LNCAP (cell line): ENCODE measurements around the gene NT5DC4.

Experiments used
- TF ChIP-seq, protein P1 (sequence below): fragments of 450-650 bp; IDR thresholded peaks from 2 replicates; pipeline ENCODE4 v1.5.1; 2017; ENCODE audit warnings: mild to moderate bottlenecking

NT5DC4 gene

DNA sequence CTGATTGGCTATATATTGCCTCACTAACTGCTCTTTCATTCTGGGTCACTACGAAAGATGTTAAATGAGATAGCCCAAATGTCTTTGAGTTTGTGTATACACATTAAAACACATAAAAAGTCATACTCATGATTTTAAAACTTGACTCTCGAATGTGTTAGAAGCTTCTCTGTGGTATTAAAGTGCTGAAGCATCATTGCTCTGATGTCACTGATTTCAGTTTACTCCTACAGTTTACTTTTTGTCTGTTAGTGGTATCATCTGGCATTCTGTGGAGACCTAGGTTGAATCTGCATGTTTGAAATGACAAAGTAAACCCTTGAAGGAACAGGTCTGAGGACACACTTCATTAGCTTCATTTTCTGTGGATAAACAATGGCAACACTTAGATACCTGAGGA, 10.7 kb downstream of the NT5DC4 start:
- TF ChIP-seq, protein P1, sequence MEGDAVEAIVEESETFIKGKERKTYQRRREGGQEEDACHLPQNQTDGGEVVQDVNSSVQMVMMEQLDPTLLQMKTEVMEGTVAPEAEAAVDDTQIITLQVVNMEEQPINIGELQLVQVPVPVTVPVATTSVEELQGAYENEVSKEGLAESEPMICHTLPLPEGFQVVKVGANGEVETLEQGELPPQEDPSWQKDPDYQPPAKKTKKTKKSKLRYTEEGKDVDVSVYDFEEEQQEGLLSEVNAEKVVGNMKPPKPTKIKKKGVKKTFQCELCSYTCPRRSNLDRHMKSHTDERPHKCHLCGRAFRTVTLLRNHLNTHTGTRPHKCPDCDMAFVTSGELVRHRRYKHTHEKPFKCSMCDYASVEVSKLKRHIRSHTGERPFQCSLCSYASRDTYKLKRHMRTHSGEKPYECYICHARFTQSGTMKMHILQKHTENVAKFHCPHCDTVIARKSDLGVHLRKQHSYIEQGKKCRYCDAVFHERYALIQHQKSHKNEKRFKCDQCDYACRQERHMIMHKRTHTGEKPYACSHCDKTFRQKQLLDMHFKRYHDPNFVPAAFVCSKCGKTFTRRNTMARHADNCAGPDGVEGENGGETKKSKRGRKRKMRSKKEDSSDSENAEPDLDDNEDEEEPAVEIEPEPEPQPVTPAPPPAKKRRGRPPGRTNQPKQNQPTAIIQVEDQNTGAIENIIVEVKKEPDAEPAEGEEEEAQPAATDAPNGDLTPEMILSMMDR: no peak

DNA sequence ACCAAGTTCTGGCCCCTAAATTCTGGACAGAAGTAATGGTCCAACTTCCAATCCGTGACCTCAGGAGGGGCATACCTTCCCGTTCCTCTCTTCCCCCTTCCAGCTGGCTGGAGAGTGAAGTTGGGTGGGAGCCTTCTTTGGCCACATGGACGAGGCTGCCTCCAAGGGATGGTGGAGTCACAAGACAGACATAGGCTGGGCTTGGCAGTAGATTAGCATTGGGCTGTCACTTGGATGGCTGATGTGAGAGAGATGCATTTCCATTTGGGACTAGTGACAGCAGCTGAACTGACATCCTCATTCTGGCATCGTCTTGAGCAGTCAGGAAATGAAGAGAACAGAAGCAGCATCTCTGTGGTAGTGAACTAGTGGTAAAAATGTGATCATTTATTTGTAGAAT, 12.6 kb downstream of the NT5DC4 start:
- TF ChIP-seq, protein P1: no peak

DNA sequence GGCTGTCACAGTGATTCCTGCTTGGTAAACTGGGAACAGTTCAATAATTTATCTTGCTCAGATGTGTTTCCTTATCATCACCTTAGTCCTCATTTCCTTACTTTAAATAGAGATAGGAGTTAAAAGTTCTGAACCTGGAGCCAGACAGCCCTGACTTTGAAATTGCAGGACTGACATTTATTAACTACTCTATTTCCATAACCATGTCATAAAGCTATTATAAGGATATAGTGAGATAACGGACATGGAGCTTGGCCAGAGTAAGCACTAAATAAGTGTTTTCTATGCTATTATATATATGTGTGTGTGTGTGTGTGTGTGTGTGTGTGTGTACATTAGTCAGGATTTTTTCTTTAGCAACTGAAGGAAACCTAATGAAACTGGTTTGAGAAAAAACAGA, 13.1 kb downstream of the NT5DC4 start:
- TF ChIP-seq, protein P1: no peak

DNA sequence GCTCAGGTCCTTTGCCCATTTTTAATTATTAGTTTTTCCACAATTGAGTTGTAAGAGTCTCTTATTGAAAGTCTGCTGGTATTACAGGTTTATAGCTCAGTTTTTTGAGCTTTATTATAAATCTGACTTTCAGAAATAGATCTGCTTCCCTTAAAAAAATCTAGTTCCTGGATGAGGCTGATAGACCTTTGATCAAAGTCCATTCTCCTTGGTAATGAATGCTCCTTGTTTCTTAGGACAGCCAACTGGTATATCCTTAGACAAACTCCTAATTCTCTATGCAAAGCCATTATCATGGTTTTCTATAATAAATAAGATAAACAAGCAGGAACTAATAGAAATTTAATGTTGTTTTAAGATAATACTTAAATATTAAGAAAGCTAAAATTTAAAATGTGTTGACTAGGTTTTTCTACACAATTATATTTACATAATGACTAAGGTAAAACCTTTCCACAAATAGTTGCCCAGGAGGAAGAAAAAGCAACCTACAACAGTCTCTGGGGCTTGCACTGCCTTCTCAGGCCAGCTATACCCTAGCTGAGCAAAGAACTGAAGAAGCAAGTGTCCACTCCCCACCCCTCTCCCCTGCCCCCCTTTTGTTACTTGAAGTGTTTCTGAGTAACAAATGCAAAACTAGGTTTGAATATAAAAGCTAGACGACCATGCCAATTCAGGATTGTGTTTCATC, 16.9 kb downstream of the NT5DC4 start:
- TF ChIP-seq, protein P1: no peak

DNA sequence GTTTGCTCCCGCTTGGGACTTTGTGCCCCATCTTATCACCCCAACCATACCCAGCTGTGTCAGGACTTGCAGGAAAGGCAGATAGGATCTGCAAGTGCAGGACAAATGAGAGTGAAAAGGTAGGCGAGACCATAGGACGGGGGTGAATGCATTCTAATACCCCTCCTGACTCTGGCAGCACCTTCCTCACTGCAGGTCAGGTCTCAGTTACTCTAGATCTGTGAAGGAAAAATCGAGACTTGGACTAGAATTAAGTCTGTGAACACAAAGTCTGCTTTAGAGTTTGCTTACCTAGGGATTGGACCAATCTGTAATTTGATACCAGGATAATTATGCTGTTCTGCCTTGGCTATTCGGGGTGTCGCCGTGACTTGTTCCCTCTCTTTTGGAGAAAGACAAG, 19.7 kb downstream of the NT5DC4 start:
- TF ChIP-seq, protein P1: no peak

DNA sequence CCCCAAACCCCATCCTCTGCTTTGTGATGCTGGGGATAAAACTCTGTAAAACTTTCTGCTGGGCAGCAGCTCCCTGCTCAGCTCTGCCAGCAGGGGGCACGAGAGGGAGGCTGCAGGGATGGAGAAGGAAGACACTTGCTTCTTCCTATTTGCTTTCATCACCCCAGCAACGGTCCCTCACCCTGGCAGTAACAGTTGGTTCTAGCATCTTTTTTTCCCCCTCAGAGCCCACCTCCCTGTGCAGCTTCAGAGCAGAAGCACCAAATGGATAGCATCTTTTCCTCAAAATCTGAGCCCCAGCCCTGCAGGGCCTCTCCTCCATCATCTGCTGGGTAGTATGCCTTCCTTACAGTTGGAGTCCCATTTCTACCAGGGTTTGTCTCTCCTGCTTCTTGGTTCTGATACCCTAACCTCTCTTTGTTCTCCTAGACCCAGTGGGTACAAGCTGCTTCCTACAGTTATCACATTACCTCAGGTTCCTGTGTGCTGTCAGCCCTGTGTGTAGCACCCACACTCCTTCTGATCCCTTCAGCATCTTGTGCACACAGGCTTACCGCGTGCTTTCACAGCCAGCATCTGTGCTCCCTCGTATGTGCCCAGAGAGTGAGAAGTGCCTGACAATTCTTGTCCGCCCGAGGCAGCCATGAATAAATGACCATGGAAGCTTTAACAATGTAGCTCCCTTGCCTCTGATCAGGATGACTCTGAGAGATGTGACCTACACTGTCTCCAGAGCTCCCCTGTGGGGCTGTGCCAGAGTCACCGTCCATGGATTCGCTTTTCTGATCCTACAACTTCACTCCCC, 29.1 kb downstream of the NT5DC4 start:
- TF ChIP-seq, protein P1: peak; percentile 87

DNA sequence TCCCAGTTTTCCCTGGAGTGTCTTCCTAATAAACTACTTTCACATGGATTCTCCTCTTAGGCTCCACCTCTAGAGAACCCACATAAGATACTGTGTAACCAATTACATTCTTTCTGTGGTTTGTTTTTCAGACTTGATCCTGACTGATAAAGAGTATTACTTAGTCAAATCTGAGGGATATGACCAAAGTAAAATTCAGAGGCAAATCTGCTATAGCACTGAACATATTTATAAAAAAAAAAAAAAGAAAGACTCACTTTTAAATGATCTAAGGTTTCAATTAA, 29.7 kb downstream of the NT5DC4 start:
- TF ChIP-seq, protein P1: no peak
